GM19025 (cell line): ENCODE measurements around the gene CORO7.

Source experiments
- ATAC-seq: cut with Tn5 transposase; IDR thresholded peaks from one replicate; pipeline ENCODE4 v1.9.1; 2021; ENCODE audit warnings: mild to moderate bottlenecking, low read depth, moderate library complexity; ENCODE audit not compliant: unreplicated experiment

Gene CORO7

DNA sequence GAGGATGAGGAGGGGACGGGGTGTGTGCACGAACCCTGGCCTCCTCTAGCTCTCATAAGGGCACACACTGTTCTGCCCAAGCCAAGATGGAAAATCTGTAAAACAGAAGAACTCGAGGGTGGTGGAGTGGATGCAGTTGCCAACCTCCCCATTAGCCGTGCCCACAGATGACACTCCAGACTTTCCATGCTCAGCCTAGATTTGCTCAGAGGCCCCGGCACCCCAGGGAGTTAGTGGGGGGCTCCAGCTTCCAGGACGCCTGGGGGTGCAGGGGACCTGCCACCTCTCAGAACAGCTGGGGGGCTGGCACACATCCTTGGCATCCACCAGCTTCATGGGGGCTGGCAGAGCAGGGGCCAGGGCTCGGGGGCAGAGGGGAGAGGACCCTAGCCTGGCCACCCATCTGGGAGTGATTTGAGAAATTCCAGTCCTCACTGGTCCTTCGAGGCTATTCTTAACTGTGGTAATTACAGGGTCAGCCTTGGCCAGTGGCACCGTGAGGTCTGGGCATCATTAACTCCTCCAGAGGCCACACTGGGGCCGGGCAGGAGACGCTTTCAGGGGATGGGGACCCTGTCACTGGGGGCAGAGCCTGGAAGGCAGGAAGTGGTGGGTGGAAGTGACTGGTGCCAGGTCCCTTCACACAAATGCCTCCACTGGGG lies 30.5 kb downstream of the CORO7 start:
- no peak for ATAC-seq

- ATAC-seq: no peak
Observed at GRCh38 chr16:4385066-4385788, 31.2 kb downstream of the CORO7 start.

- no peak for ATAC-seq
Observed at GRCh38 chr16:4384509-4384942, 31.9 kb downstream of the CORO7 start.

GRCh38 chr16:4383591-4384444 lies 32.6 kb downstream of the CORO7 start:
- ATAC-seq: no peak

GRCh38 chr16:4382795-4383357 lies 33.5 kb downstream of the CORO7 start:
- no peak for ATAC-seq

DNA sequence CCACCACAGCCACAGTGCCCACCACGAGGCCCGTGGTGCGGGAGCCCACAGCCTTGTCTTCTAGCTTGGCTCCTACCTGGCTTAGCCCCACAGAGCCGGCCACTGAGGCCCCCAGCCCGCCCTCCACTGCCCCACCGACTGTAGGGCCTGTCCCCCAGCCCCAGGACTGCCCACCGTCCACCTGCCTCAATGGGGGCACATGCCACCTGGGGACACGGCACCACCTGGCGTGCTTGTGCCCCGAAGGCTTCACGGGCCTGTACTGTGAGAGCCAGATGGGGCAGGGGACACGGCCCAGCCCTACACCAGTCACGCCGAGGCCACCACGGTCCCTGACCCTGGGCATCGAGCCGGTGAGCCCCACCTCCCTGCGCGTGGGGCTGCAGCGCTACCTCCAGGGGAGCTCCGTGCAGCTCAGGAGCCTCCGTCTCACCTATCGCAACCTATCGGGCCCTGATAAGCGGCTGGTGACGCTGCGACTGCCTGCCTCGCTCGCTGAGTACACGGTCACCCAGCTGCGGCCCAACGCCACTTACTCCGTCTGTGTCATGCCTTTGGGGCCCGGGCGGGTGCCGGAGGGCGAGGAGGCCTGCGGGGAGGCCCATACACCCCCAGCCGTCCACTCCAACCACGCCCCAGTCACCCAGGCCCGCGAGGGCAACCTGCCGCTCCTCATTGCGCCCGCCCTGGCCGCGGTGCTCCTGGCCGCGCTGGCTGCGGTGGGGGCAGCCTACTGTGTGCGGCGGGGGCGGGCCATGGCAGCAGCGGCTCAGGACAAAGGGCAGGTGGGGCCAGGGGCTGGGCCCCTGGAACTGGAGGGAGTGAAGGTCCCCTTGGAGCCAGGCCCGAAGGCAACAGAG lies 34.2 kb downstream of the CORO7 start:
- ATAC-seq: no peak

GRCh38 chr16:4381072-4381934 lies 35.1 kb downstream of the CORO7 start:
- ATAC-seq: no peak

DNA sequence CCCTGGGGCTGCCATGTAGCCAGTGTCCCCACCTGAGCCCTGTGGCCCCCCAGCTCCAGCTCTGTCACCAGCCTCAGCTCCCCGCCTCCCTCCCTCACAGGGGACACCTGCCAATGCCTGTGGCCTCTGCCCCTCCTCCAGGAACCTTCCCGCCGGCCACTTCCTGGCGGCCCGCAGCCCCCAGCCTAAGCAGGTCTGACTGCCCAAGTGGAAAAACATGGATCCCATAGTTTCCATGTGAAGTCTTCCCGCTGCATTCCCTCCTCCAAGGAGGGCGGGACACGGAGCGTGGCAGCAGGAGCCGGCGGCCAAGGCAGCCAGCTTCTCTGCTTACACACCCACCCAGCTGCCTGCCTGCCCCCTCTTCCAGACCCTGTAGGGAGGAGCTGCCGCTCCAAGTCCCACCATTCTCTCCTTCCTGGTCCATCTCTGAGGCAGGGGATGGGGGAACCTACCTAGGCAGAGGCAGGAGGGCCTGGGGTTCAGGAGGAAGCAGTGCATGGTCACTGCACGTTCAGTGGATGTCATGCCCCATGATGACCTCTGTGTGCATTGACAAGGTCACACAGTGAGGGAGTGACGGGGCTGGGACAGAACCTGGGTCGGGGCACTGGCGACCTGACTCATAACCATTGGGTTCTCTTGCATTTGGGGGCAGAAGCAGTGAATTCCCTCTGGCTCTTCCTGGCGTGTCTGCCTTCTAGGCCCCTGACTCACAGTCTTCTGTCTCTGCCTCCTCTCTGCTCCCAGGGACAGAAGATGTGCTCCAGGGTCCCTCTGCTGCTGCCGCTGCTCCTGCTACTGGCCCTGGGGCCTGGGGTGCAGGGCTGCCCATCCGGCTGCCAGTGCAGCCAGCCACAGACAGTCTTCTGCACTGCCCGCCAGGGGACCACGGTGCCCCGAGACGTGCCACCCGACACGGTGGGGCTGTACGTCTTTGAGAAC lies 36.0 kb downstream of the CORO7 start:
- ATAC-seq: no peak

GRCh38 chr16:4378999-4379690 lies 37.3 kb downstream of the CORO7 start:
- ATAC-seq: no peak

- ATAC-seq: no peak
Observed at GRCh38 chr16:4378161-4378666, 38.2 kb downstream of the CORO7 start.

DNA sequence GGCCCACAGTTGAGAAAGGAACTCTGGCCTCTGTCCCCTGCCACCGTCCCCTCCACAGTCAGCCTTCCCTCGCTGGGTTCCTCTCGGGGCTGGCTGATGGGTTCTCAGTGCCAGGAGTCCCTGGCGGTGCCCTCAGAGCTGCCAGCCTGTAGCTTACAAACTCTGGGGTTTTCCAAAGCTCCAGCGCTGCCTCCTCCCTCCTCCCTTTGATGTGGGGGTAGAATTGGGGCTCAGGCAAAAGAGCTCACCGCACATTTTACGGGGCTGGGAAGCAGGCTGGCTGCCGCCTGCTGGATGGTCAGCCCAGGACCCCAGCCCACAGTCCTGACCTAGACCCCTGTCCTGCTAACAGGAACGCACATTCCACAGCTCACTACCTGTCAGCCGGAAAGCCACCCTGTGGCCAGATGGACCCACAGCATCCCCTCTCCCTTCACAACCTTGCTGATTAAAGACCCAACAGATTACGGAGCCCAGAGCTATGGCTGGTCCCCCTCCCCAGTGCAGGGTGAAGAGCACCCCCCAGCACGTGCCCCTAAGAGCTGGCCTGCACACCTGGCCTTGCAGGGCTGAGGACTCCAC lies 38.7 kb downstream of the CORO7 start:
- no peak for ATAC-seq

GRCh38 chr16:4376893-4377572 lies 39.4 kb downstream of the CORO7 start:
- ATAC-seq: no peak

GRCh38 chr16:4376126-4376892 lies 40.1 kb downstream of the CORO7 start:
- ATAC-seq: no peak

DNA sequence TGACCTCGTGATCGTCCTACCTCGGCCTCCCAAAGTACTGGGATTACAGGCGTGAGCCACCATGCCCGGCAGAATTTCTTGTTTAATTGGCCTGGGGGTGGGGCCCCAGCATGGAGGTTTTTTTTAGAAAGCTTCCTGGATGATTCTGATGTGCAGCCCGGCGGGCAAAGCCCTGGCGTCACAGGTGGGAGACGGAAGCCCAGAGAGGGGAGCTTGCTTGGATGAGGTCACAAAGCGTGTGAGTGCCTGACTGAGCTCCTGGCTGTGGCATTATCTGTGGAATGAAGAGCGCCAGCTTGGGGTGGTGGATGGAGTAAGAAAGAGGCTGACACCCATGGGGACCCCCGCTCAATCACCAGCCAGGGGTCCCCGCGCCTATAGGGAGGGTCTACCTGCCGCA lies 40.7 kb downstream of the CORO7 start:
- no peak for ATAC-seq

- no peak for ATAC-seq
Observed at GRCh38 chr16:4373909-4374742, 42.3 kb downstream of the CORO7 start.
